HepG2 (cell line): ENCODE data around the gene DDX46. TPM values are rescaled to one million over a fixed set of nuclear protein-coding genes. Genes with fewer than 3 reads are reported as not detected.

Experiments used
- ARID5B ChIP-seq: IDR thresholded peaks from 2 replicates; pipeline ENCODE4 v1.4.0; 2020; ENCODE audit warnings: mild to moderate bottlenecking, missing genetic modification reagents
- CCDC6 ChIP-seq: sonication (generic); formaldehyde crosslinking; IDR thresholded peaks from 2 replicates; pipeline ENCODE4 v1.8.1; 2022; ENCODE audit warnings: mild to moderate bottlenecking, missing genetic modification reagents, moderate library complexity
- FLYWCH1 ChIP-seq: sonication (generic); formaldehyde crosslinking; IDR thresholded peaks from 2 replicates; pipeline ENCODE4 v1.8.1; 2023; ENCODE audit warnings: mild to moderate bottlenecking, missing genetic modification reagents
- FOXO4 ChIP-seq: sonication (generic); formaldehyde crosslinking; conservative IDR thresholded peaks from 2 replicates; pipeline ENCODE4 v1.8.1; 2023; ENCODE audit warnings: missing genetic modification reagents
- GABPA ChIP-seq, 2 experiments: IDR thresholded peaks; 2 replicates each; pipeline ENCODE4 v1.6.1; 2011 to 2016; ENCODE audit warnings: low read depth in 2 of 2, low read length in 1 of 2, missing biosample characterization in 1 of 2, missing genetic modification characterization in 1 of 2
- HNF4G ChIP-seq, 2 experiments: sonication (generic) in 1 of 2; formaldehyde crosslinking in 1 of 2; IDR thresholded peaks; 2 replicates each; pipeline versions ENCODE4 v1.4.0 to v1.6.1; 2011 to 2020; ENCODE audit warnings: borderline replicate concordance in 2 of 2, low read depth in 2 of 2, mild to moderate bottlenecking in 2 of 2, low read length in 1 of 2, missing genetic modification reagents in 1 of 2, moderate library complexity in 1 of 2
- KLF16 ChIP-seq, 2 experiments: sonication (generic) in 1 of 2; formaldehyde crosslinking in 1 of 2; IDR thresholded peaks; 2 replicates each; pipeline versions ENCODE4 v1.6.1 to v1.8.0; 2016 to 2023; ENCODE audit warnings: missing genetic modification reagents in 2 of 2, missing compliant biosample characterization in 1 of 2
- NFATC3 ChIP-seq: sonication (generic); formaldehyde crosslinking; IDR thresholded peaks from 2 replicates; pipeline ENCODE4 v1.5.1; 2020; ENCODE audit warnings: mild to moderate bottlenecking, missing genetic modification reagents
- SMARCC2 ChIP-seq: fragments of 450-650 bp; IDR thresholded peaks from 2 replicates; pipeline ENCODE4 v1.6.1; 2017; ENCODE audit warnings: antibody characterized with exemption, mild to moderate bottlenecking
- SNRNP70 ChIP-seq: fragments of 200-400 bp; formaldehyde crosslinking; IDR thresholded peaks from 2 replicates; pipeline ENCODE4 v1.6.1; 2017; ENCODE audit warnings: mild to moderate bottlenecking, low read depth, low read length, moderate library complexity
- ZFP36L2 ChIP-seq: sonication (generic); formaldehyde crosslinking; IDR thresholded peaks from 2 replicates; pipeline ENCODE4 v1.4.0; 2020; ENCODE audit warnings: missing genetic modification reagents
- ZFX ChIP-seq: sonication (generic); formaldehyde crosslinking; IDR thresholded peaks from 2 replicates; pipeline ENCODE4 v1.4.0; 2020; ENCODE audit warnings: mild to moderate bottlenecking, low read depth, missing genetic modification reagents, moderate library complexity
- ZNF12 ChIP-seq: sonication (generic); formaldehyde crosslinking; IDR thresholded peaks from 2 replicates; pipeline ENCODE4 v1.5.0; 2020; ENCODE audit warnings: missing genetic modification reagents
- ZNF275 ChIP-seq: sonication (generic); formaldehyde crosslinking; IDR thresholded peaks from 2 replicates; pipeline ENCODE4 v1.8.0; 2022; ENCODE audit warnings: missing genetic modification reagents, mild to moderate bottlenecking, inconsistent platforms, borderline replicate concordance
- ZNF609 ChIP-seq: sonication (generic); formaldehyde crosslinking; IDR thresholded peaks from 2 replicates; pipeline ENCODE4 v1.4.0; 2020; ENCODE audit warnings: mild to moderate bottlenecking, missing genetic modification reagents, borderline replicate concordance
- polyA plus RNA-seq, 8 experiments: library from polyadenylated mRNA; depleted of rRNA in 3 of 8; stranded (reverse) in 7 of 8; unstranded in 1 of 8; fragments of >200 nt; fragmentation: Illumina TruSeq in 4 of 8; extraction: Trizol in 4 of 8; gene quantifications; 2 replicates each; pipeline versions ENCODE4 v1.2.1 to v1.2.3, GENCODE V29; 2011 to 2016; ENCODE audit warnings: low read depth in 4 of 8, missing spikeins in 1 of 8, mixed read lengths in 1 of 8; ENCODE audit not compliant: insufficient read depth in 1 of 8
- total RNA-seq, 5 experiments: library from RNA; depleted of rRNA; stranded (reverse); fragments of >200 nt; fragmentation: Illumina TruSeq; extraction: Trizol; gene quantifications; 2 replicates each; pipeline ENCODE4 v1.2.3, GENCODE V29; 2016; ENCODE audit warnings: low read depth in 1 of 5

The DDX46 gene
- total and polyA plus RNA-seq, 2 of the 13 experiments (the other 11 are each of a cell fraction or from before 2014, with no cell fraction given), result 27.3 to 59.3 TPM

- TF ChIP-seq KLF16 (CRISPR knock-in tag; IDR thresholded peaks at IDR 0.05) (peak in 1 of 2 experiments; percentile 82; a peak in 3 of 4 replicates), ARID5B (CRISPR knock-in tag) (peak; percentile 76), ZFP36L2 (no peak), GABPA (IDR thresholded peaks at IDR 0.05; ENCODE audit: low read depth, low read length) (peak; percentile 12; the same call in 1 of the 2 replicates), GABPA (CRISPR knock-in tag; IDR thresholded peaks at IDR 0.05; ENCODE audit: low read depth) (peak; percentile 46; the same call in 1 of the 2 replicates), SMARCC2 (no peak), ZNF609 (CRISPR knock-in tag) (no peak; the same call in 1 of the 2 replicates), FOXO4 (0 out of 2 replicates have a peak, but pooled peaks have one; percentile 93), SNRNP70 (no peak), HNF4G (IDR thresholded peaks at IDR 0.05; ENCODE audit: borderline replicate concordance, low read depth, low read length) (no peak), HNF4G (CRISPR knock-in tag; IDR thresholded peaks at IDR 0.05; ENCODE audit: borderline replicate concordance, low read depth) (peak; percentile 28; the same call in 1 of the 2 replicates), ZNF275 (CRISPR knock-in tag) (peak; percentile 76; the same call in 1 of the 2 replicates), FLYWCH1 (CRISPR knock-in tag) (peak; percentile 80; the same call in 1 of the 2 replicates), ZNF12 (CRISPR knock-in tag) (no peak), ZFX (CRISPR knock-in tag) (peak; percentile 97), CCDC6 (no peak; the same call in 1 of the 2 replicates), NFATC3 (CRISPR knock-in tag) (peak; percentile 69; the same call in 1 of the 2 replicates)
Measured at GRCh38 chr5:134873987-134874830, 115.6 kb downstream of the DDX46 start, which contains the start of gene TXNDC15 (continued).
